ENCODE results near the gene COX5B. TPM values are rescaled to one million over a fixed set of nuclear protein-coding genes. Genes with fewer than 3 reads are reported as not detected.

The COX5B gene
- total RNA-seq, 2 experiments from 2014 or later, result 171 to 237 TPM

DNA sequence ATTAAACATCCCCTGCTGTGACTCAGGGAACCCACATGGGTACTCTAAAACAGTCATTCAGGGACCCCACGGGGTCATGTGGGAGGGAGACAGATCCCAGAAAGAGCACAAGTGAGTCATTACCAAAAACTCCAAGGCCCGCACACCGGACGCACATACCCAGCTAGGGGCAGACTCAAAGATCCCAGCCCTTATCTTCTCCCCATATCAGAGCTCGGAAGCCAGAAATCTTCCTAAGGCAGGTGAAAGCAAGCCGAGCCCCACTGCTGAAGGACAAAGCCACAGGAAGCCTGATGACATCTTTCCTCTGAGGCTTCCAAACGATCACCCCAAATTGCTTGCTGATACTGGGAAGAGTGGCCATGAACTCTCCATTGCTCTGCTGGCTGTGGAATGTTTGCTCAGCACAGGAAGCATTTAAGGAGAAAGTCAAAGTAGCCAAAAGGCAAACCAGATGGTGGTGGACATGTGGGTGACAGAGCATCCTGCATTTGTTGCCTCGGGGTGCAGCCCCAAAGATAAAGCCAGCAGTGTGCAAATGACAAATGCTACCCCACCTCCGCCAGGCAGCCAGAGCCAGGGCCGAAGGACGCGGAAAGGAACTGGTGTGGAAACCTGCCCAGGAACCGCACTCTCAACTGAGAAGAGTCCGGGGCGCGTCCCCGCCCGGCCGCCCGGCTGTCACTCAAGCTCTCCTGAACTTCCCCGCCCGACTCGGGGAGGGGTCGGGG, 17.2 kb downstream of the COX5B start:
- Histone ChIP-seq H3K79me2 (ENCODE audit: insufficient read depth, low read depth, low read length) (peaks cover 21% of the 10 kb centered on the region; the same call in 1 of the 2 replicates), H3K9me2 (ENCODE audit: insufficient read depth, low read length) (no peaks in the 10 kb centered on the region), H2AFZ (ENCODE audit: low read length) (peak overlapping the region; percentile 2; the same call in 1 of the 2 replicates), H4K20me1 (ENCODE audit: insufficient read depth, low read length) (no peaks in the 10 kb centered on the region), H3K9me3 (ENCODE audit: low read length) (no peaks in the 10 kb centered on the region), H3K4me2 (ENCODE audit: low read length) (peak overlapping the region; percentile 93), H3K36me3 (ENCODE audit: insufficient read depth, low read length) (peaks cover 24% of the 10 kb centered on the region; the same call in 1 of the 2 replicates), H3K4me1 (ENCODE audit: insufficient read depth, low read length, poor library complexity, severe bottlenecking) (peaks cover 16% of the 10 kb centered on the region), H3K4me3 (ENCODE audit: low read depth, low read length, poor library complexity, severe bottlenecking) (peak overlapping the region; percentile 90), H3K27ac (ENCODE audit: low read depth, low read length, poor library complexity, severe bottlenecking) (peak overlapping the region; percentile 40)
- intact Hi-C loops (cut with micrococcal nuclease; ENCODE audit: unreplicated experiment), result no loop called here
- POLR2A ChIA-PET, result interaction anchor here (0.6 to 4.1 kb wide), 5 partner anchors 9 to 334 kb away, joined by 3 to 44 read pairs (median 6); partner anchors contain the start of gene COX5B
- BruUV-seq (replicated peaks), result no TSS peak
- CTCF ChIA-PET (ENCODE audit: unreplicated experiment), result interaction anchor here (0.8 to 1.5 kb wide), 3 partner anchors 11 to 17 kb away, joined by 3 to 7 read pairs (median 3); partner anchors contain the start of gene COX5B
- no peak for TF ChIP-seq EZH2phosphoT487 (IDR thresholded peaks at IDR 0.05; ENCODE audit: borderline replicate concordance, low read depth, low read length)
- TF ChIP-seq, protein P1, sequence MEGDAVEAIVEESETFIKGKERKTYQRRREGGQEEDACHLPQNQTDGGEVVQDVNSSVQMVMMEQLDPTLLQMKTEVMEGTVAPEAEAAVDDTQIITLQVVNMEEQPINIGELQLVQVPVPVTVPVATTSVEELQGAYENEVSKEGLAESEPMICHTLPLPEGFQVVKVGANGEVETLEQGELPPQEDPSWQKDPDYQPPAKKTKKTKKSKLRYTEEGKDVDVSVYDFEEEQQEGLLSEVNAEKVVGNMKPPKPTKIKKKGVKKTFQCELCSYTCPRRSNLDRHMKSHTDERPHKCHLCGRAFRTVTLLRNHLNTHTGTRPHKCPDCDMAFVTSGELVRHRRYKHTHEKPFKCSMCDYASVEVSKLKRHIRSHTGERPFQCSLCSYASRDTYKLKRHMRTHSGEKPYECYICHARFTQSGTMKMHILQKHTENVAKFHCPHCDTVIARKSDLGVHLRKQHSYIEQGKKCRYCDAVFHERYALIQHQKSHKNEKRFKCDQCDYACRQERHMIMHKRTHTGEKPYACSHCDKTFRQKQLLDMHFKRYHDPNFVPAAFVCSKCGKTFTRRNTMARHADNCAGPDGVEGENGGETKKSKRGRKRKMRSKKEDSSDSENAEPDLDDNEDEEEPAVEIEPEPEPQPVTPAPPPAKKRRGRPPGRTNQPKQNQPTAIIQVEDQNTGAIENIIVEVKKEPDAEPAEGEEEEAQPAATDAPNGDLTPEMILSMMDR (conservative IDR thresholded peaks at IDR 0.05; ENCODE audit: low read length), result no peak
- peak; percentile 73 for DNase-seq (ENCODE audit: low spot score)

DNA sequence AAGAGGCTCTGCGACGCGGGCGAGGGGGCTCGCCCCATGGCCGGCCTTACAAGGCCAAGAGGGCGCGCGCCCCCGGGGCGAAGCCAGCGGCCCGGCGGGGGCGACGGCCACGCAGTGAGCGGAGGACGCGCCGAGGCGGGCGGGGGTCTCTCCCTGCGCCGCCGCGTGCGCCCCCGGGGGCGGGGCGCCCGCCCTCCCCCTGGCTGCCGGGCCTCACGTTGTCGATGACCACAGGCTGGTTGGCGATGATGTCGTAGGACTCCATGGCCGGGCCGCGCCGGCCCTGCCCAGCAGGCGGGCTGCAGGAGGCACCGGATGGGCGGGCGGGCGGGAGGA, 17.7 kb downstream of the COX5B start:
- intact Hi-C loops (cut with micrococcal nuclease; ENCODE audit: unreplicated experiment), result no loop called here
- peak overlapping the region; percentile 2; the same call in 1 of the 2 replicates for H2AFZ ChIP-seq (ENCODE audit: low read length)
- no TSS peak for BruUV-seq (replicated peaks)

More for the DNA sequence above, 17.7 kb downstream of the COX5B start:
- no peak for DNase-seq (ENCODE audit: low spot score)
- Histone ChIP-seq H3K4me1 (ENCODE audit: insufficient read depth, low read length, poor library complexity, severe bottlenecking) (peaks cover 16% of the 10 kb centered on the region), H3K9me2 (ENCODE audit: insufficient read depth, low read length) (no peaks in the 10 kb centered on the region), H3K9me3 (ENCODE audit: low read length) (no peaks in the 10 kb centered on the region), H3K36me3 (ENCODE audit: insufficient read depth, low read length) (peaks cover 19% of the 10 kb centered on the region; the same call in 1 of the 2 replicates), H3K79me2 (ENCODE audit: insufficient read depth, low read depth, low read length) (peaks cover 21% of the 10 kb centered on the region; the same call in 1 of the 2 replicates), H3K4me2 (ENCODE audit: low read length) (peak overlapping the region; percentile 93), H3K4me3 (ENCODE audit: low read depth, low read length, poor library complexity, severe bottlenecking) (peak overlapping the region; percentile 90), H4K20me1 (ENCODE audit: insufficient read depth, low read length) (no peaks in the 10 kb centered on the region), H3K27ac (ENCODE audit: low read depth, low read length, poor library complexity, severe bottlenecking) (peak overlapping the region; percentile 40)
- TF ChIP-seq, protein P1 (conservative IDR thresholded peaks at IDR 0.05; ENCODE audit: low read length), result no peak
- TF ChIP-seq EZH2phosphoT487 (IDR thresholded peaks at IDR 0.05; ENCODE audit: borderline replicate concordance, low read depth, low read length), result no peak
- ChIA-PET CTCF (ENCODE audit: unreplicated experiment) (interaction anchor here (1.5 kb wide), 1 partner anchor 18 kb away, joined by 4 read pairs; the partner anchor contains the start of gene COX5B), POLR2A (interaction anchor here (0.9 to 4.1 kb wide), 4 partner anchors 9 to 267 kb away, joined by 3 to 44 read pairs (median 3); partner anchors contain the start of genes ANKRD36B and COX5B)

Data from OCI-LY7 (cell line).